Hepatocyte (in vitro differentiated cells): ENCODE results near the gene PIF1. TPM values are rescaled to one million over a fixed set of nuclear protein-coding genes. Genes with fewer than 3 reads are reported as not detected.
"Not testable (repeated sequence)": the region's sequence is repeated elsewhere in the genome, so short reads cannot be mapped to it uniquely, and the experiment has no call there.

Experiments used
- DNase-seq: peaks from one replicate; pipeline ENCODE4 v3.0.0-alpha.2; 2016; ENCODE audit warnings: low spot score
- H2AFZ ChIP-seq: fragments of 200-600 bp; sonication (generic); 2 replicates; pipeline ENCODE4 v1.6.0; 2016; ENCODE audit warnings: antibody characterized with exemption, mild to moderate bottlenecking
- H3K27ac ChIP-seq: fragments of 200-600 bp; sonication (generic); 2 replicates; pipeline ENCODE4 v1.5.1; 2016; ENCODE audit warnings: mild to moderate bottlenecking
- H3K27me3 ChIP-seq: fragments of 200-600 bp; sonication (generic); 2 replicates; pipeline ENCODE4 v1.6.1; 2016
- H3K36me3 ChIP-seq: fragments of 200-600 bp; sonication (generic); replicated peaks from 2 replicates; pipeline ENCODE4 v1.5.1; 2016; ENCODE audit warnings: low read depth; ENCODE audit not compliant: insufficient read depth
- H3K4me1 ChIP-seq: fragments of 200-600 bp; sonication (generic); 2 replicates; pipeline ENCODE4 v1.5.1; 2016; ENCODE audit warnings: mild to moderate bottlenecking, moderate library complexity; ENCODE audit not compliant: insufficient read depth
- H3K4me2 ChIP-seq: fragments of 200-600 bp; sonication (generic); 2 replicates; pipeline ENCODE4 v1.6.0; 2016
- H3K4me3 ChIP-seq: fragments of 200-600 bp; sonication (generic); 2 replicates; pipeline ENCODE4 v1.5.1; 2016; ENCODE audit warnings: mild to moderate bottlenecking
- H3K79me2 ChIP-seq: fragments of 200-600 bp; sonication (generic); 2 replicates; pipeline ENCODE4 v1.6.0; 2017; ENCODE audit warnings: mild to moderate bottlenecking
- H3K9me2 ChIP-seq: fragments of 200-600 bp; sonication (generic); replicated peaks from 2 replicates; pipeline ENCODE4 v1.6.0; 2017; ENCODE audit warnings: mild to moderate bottlenecking; ENCODE audit not compliant: insufficient read depth
- H3K9me3 ChIP-seq: fragments of 200-600 bp; sonication (generic); 2 replicates; pipeline ENCODE4 v1.5.1; 2016; ENCODE audit warnings: low read depth, mild to moderate bottlenecking
- H4K20me1 ChIP-seq: fragments of 200-600 bp; sonication (generic); 2 replicates; pipeline ENCODE4 v1.6.0; 2016; ENCODE audit warnings: mild to moderate bottlenecking; ENCODE audit not compliant: insufficient read depth, poor library complexity, severe bottlenecking
- EZH2 ChIP-seq: fragments of 200-600 bp; sonication (generic); IDR thresholded peaks from 2 replicates; pipeline ENCODE4 v1.6.1; 2016; ENCODE audit warnings: antibody characterized with exemption, mild to moderate bottlenecking, borderline replicate concordance
- EZH2phosphoT487 ChIP-seq: fragments of 200-600 bp; sonication (generic); IDR thresholded peaks from one replicate; pipeline ENCODE4 v1.6.1; 2018; ENCODE audit warnings: antibody characterized with exemption, mild to moderate bottlenecking, low read depth, moderate library complexity; ENCODE audit not compliant: unreplicated experiment, severe bottlenecking
- WGBS: methylation state at CpG from one replicate; pipeline ENCODE4 v1.1.6; 2016; ENCODE audit warnings: low lambda C conversion rate; ENCODE audit errors: missing lambda C conversion rate; 5-methylcytosine and 5-hydroxymethylcytosine counted together
- polyA plus RNA-seq: library from polyadenylated mRNA; unstranded; fragments of >200 nt; fragmentation: Nextera tagmentation; extraction: Ambion mirVana; gene quantifications from 2 replicates; pipeline ENCODE4 v1.2.1, GENCODE V29; 2016
- total RNA-seq: library from RNA; depleted of rRNA; stranded (reverse); fragments of >200 nt; gene quantifications from 2 replicates; pipeline ENCODE4 v1.2.3, GENCODE V29; 2014
- TF ChIP-seq, protein P1 (sequence below): fragments of 200-600 bp; sonication (generic); IDR thresholded peaks from 2 replicates; pipeline ENCODE4 v1.5.1; 2016; ENCODE audit warnings: antibody characterized with exemption, mild to moderate bottlenecking; ENCODE audit not compliant: poor library complexity

Gene PIF1
- total and polyA plus RNA-seq, 2 experiments from 2014 or later: 1.5 to 3.3 TPM

DNA sequence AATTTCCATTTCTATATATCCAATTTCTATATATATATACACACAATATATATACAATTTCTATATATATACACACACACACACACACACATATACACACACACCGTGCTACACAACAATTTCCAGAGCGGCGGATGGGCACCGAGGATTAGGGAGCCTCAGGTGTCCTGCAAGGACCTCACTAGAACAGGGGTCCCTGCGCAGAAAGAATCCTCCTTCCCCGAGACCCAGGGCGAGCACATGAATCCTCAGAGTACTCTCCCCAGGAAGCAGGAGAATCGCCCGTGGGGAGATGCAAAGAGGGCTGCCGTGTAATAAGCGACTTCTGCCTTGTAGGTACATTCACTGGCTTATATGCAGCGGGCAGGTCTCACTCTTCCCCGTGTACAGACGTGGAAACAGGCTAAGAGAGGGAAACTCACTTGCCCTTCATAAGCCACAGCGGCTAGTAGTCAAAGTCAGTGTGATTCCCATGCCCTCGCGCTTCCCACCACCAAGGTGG lies 467 bp downstream of the PIF1 start:
- Histone ChIP-seq H3K4me3 (peak overlapping the region; percentile 30), H3K27ac (no peak overlapping the region), H4K20me1 (no peaks in the 10 kb centered on the region), H3K4me2 (peak overlapping the region; percentile 83), H3K27me3 (peaks cover 11% of the 10 kb centered on the region), H3K79me2 (no peaks in the 10 kb centered on the region), H3K9me2 (no peaks in the 10 kb centered on the region), H3K9me3 (no peaks in the 10 kb centered on the region), H3K4me1 (peaks cover 11% of the 10 kb centered on the region), H2AFZ (no peak overlapping the region), H3K36me3 (no peaks in the 10 kb centered on the region)
- TF ChIP-seq EZH2 (no peak), EZH2phosphoT487 (no peak)
- WGBS: 2% methylated on average over 17 of the region's 17 CpGs
- no peak for DNase-seq

DNA sequence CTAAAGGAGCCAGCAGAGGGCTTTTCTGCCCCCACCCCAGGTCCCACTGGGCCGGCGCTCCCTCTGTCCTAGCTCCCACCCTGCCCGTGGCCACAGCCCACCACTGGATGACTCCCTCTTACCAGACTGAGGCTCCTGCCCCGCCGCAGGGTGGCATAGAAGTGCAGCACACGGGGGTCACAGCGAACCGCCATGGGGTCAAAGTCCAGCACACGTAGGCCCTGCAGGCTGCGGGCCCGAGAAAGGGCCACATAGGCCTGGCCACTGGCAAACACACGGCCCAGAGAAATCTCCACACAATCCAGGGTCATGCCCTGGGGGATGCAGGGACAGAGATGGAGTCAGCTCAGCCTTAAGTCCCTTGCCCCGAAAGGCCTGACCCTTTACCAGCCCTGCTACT lies 9.0 kb downstream of the PIF1 start:
- no peak overlapping the region for H3K27ac ChIP-seq
- H3K9me2 ChIP-seq: no peaks in the 10 kb centered on the region
- no peaks in the 10 kb centered on the region for H3K79me2 ChIP-seq
- H3K27me3 ChIP-seq: no peaks in the 10 kb centered on the region
- 89% methylated on average over 11 of the region's 13 CpGs for WGBS
- H3K4me2 ChIP-seq: no peak overlapping the region
- DNase-seq: no peak
- H3K9me3 ChIP-seq: no peaks in the 10 kb centered on the region
- H3K4me1 ChIP-seq: no peaks in the 10 kb centered on the region
- TF ChIP-seq EZH2 (no peak), EZH2phosphoT487 (no peak)
- TF ChIP-seq, protein P1, sequence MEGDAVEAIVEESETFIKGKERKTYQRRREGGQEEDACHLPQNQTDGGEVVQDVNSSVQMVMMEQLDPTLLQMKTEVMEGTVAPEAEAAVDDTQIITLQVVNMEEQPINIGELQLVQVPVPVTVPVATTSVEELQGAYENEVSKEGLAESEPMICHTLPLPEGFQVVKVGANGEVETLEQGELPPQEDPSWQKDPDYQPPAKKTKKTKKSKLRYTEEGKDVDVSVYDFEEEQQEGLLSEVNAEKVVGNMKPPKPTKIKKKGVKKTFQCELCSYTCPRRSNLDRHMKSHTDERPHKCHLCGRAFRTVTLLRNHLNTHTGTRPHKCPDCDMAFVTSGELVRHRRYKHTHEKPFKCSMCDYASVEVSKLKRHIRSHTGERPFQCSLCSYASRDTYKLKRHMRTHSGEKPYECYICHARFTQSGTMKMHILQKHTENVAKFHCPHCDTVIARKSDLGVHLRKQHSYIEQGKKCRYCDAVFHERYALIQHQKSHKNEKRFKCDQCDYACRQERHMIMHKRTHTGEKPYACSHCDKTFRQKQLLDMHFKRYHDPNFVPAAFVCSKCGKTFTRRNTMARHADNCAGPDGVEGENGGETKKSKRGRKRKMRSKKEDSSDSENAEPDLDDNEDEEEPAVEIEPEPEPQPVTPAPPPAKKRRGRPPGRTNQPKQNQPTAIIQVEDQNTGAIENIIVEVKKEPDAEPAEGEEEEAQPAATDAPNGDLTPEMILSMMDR: no peak
- H4K20me1 ChIP-seq: no peaks in the 10 kb centered on the region
- H3K36me3 ChIP-seq: no peaks in the 10 kb centered on the region
- no peak overlapping the region for H3K4me3 ChIP-seq
- no peak overlapping the region for H2AFZ ChIP-seq

GRCh38 chr15:64814965-64815364 lies 10.5 kb downstream of the PIF1 start:
- H3K9me3 ChIP-seq, H3K4me1 ChIP-seq, H2AFZ ChIP-seq, H3K79me2 ChIP-seq, DNase-seq, H3K27me3 ChIP-seq, H3K4me2 ChIP-seq, H4K20me1 ChIP-seq, H3K27ac ChIP-seq, H3K9me2 ChIP-seq, H3K4me3 ChIP-seq, H3K36me3 ChIP-seq: not testable (repeated sequence)
- WGBS: 87% methylated on average over 4 of the region's 4 CpGs

DNA sequence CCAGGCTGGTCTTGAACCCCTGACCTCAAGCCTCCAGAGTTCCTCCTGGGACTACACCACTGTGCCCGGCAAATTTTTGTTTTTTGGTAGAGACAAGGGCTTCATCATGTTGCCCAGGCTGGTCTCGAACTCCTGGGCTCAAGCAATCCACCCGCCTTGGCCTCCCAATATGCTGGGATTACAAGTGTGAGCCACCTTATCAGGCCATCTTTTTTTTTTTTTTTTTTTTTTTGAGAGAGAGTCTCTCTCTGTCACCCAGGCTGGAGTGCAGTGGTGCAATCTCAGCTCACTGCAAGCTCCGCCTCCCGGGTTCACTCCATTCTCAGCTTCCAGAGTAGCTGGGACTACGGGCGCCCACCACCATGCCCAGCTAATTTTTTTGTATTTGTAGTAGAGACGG lies 11.2 kb downstream of the PIF1 start:
- H4K20me1 ChIP-seq, H3K9me3 ChIP-seq, H3K4me3 ChIP-seq, H3K4me2 ChIP-seq, H3K79me2 ChIP-seq, H2AFZ ChIP-seq, H3K9me2 ChIP-seq, DNase-seq, H3K4me1 ChIP-seq, H3K36me3 ChIP-seq, H3K27me3 ChIP-seq, H3K27ac ChIP-seq: not testable (repeated sequence)
- 97% methylated on average over 8 of the region's 8 CpGs for WGBS

DNA sequence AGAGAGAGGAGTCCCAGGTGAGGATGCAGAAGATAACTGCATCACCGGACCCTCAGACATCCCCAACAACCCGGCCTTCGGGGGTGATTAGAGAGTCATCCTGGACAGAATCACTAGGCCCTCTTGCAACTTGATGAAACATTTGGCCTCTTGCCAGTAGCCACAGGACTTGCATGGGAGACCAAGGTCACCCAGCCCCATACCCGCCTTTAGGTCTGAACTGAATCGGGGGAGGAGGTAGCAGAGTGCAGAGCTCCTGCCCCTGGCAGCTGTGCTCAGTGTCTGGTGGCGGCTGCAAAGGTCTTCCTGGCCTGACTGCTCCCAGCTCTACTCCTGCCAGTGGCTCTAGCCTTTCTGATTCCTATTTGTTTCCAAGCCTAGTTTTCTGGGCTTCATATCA lies 12.4 kb downstream of the PIF1 start:
- H3K9me3 ChIP-seq: no peaks in the 10 kb centered on the region
- DNase-seq: peak; percentile 55
- H3K9me2 ChIP-seq: no peaks in the 10 kb centered on the region
- H4K20me1 ChIP-seq: no peaks in the 10 kb centered on the region
- H2AFZ ChIP-seq: no peak overlapping the region
- WGBS: 63% methylated on average over 6 of the region's 6 CpGs
- TF ChIP-seq, protein P1: no peak
- TF ChIP-seq EZH2phosphoT487 (no peak), EZH2 (no peak)
- H3K4me3 ChIP-seq: no peak overlapping the region
- no peaks in the 10 kb centered on the region for H3K79me2 ChIP-seq
- no peaks in the 10 kb centered on the region for H3K4me1 ChIP-seq
- H3K36me3 ChIP-seq: no peaks in the 10 kb centered on the region
- H3K4me2 ChIP-seq: no peak overlapping the region
- no peak overlapping the region for H3K27ac ChIP-seq
- no peaks in the 10 kb centered on the region for H3K27me3 ChIP-seq
